ENCODE measurements around the gene ZNF138.
"Not testable (repeated sequence)": the region's sequence is repeated elsewhere in the genome, so short reads cannot be mapped to it uniquely, and the experiment has no call there.

GRCh38 chr7:64799169-64799568 lies 4.9 kb downstream of the ZNF138 start:
- not testable (repeated sequence) for TF ChIP-seq CTCF, POLR2A (IDR thresholded peaks at IDR 0.05)

Data from Peyer's patch (tissue), 4 donors.